ENCODE results near the gene UTRN.

UTRN gene

GRCh38 chr6:144284478-144284782 is 705 bp upstream of the UTRN start:
- peak overlapping the region; percentile 94 for H3K27ac ChIP-seq (ENCODE audit: low read depth, low read length)
- H3K27me3 ChIP-seq (ENCODE audit: control insufficient read depth, insufficient read depth, low read length): peaks cover 19% of the 10 kb centered on the region
- H3K9ac ChIP-seq (ENCODE audit: low read depth, low read length): peak overlapping the region; percentile 85
- no peaks in the 10 kb centered on the region for H3K9me3 ChIP-seq (ENCODE audit: control insufficient read depth, insufficient read depth, low read length)
- H3K4me3 ChIP-seq (ENCODE audit: low read depth, low read length): peak overlapping the region; percentile 86
- H3K36me3 ChIP-seq (ENCODE audit: control insufficient read depth, insufficient read depth, low read length): no peaks in the 10 kb centered on the region
- H3K4me1 ChIP-seq (ENCODE audit: control insufficient read depth, insufficient read depth, low read length): peaks cover 31% of the 10 kb centered on the region

DNA sequence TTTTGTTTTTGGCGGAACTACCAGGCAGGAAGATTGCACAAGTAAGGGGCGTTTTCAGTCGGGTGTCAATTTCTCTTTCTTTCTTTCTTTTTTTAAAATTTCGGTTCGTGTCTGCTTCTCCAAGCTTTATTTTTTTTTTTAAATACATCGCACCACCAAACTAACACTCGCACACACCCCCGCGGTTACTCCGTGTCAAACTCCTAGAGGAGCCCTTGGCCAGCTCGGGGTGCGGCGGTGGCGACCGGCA is 338 bp downstream of the UTRN start:
- peaks cover 22% of the 10 kb centered on the region for H3K4me1 ChIP-seq (ENCODE audit: control insufficient read depth, insufficient read depth, low read length)
- peak overlapping the region; percentile 94 for H3K27ac ChIP-seq (ENCODE audit: low read depth, low read length)
- peak overlapping the region; percentile 85 for H3K9ac ChIP-seq (ENCODE audit: low read depth, low read length)
- peak overlapping the region; percentile 86 for H3K4me3 ChIP-seq (ENCODE audit: low read depth, low read length)
- H3K36me3 ChIP-seq (ENCODE audit: control insufficient read depth, insufficient read depth, low read length): no peaks in the 10 kb centered on the region
- H3K27me3 ChIP-seq (ENCODE audit: control insufficient read depth, insufficient read depth, low read length): peaks cover 19% of the 10 kb centered on the region
- H3K9me3 ChIP-seq (ENCODE audit: control insufficient read depth, insufficient read depth, low read length): no peaks in the 10 kb centered on the region

DNA sequence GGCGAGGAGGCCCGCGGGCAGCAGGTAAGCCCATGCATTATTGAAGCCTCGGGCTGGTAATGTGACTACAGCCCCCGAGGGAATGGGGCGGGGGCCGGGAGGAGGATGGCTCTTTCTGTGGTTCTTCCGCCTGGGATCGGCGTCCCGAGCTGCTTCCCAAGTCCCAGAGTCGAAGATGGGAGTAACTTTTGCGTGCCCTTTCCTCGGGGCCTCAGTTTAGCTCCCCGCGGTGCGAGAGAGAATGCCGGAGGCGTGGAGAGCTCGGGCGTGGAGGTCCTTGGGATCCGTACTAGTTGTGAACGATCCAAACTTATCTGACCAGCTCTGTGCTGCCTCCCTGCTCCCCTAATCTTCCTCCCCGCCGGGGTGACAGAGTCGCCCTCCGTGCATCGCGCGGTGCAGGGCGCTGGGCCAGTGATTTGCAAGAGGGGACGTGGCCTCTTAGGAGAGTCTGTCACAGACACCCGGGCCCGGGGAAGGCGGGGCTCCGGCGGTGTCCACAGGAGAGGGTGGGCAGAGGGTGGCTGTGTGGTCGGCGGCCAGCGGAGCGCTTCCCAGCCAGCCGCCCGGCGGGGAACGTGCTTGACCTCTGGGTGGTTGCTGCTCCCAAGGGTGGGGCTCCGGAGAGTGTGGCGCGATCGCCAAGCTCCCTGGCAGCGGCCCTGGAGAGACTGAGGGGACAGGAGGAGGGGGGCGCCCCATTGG is 815 bp downstream of the UTRN start:
- H3K4me1 ChIP-seq (ENCODE audit: control insufficient read depth, insufficient read depth, low read length): peaks cover 21% of the 10 kb centered on the region
- peak overlapping the region; percentile 85 for H3K9ac ChIP-seq (ENCODE audit: low read depth, low read length)
- no peaks in the 10 kb centered on the region for H3K36me3 ChIP-seq (ENCODE audit: control insufficient read depth, insufficient read depth, low read length)
- H3K9me3 ChIP-seq (ENCODE audit: control insufficient read depth, insufficient read depth, low read length): no peaks in the 10 kb centered on the region
- H3K4me3 ChIP-seq (ENCODE audit: low read depth, low read length): peak overlapping the region; percentile 86
- peak overlapping the region; percentile 94 for H3K27ac ChIP-seq (ENCODE audit: low read depth, low read length)
- peaks cover 19% of the 10 kb centered on the region for H3K27me3 ChIP-seq (ENCODE audit: control insufficient read depth, insufficient read depth, low read length)

DNA sequence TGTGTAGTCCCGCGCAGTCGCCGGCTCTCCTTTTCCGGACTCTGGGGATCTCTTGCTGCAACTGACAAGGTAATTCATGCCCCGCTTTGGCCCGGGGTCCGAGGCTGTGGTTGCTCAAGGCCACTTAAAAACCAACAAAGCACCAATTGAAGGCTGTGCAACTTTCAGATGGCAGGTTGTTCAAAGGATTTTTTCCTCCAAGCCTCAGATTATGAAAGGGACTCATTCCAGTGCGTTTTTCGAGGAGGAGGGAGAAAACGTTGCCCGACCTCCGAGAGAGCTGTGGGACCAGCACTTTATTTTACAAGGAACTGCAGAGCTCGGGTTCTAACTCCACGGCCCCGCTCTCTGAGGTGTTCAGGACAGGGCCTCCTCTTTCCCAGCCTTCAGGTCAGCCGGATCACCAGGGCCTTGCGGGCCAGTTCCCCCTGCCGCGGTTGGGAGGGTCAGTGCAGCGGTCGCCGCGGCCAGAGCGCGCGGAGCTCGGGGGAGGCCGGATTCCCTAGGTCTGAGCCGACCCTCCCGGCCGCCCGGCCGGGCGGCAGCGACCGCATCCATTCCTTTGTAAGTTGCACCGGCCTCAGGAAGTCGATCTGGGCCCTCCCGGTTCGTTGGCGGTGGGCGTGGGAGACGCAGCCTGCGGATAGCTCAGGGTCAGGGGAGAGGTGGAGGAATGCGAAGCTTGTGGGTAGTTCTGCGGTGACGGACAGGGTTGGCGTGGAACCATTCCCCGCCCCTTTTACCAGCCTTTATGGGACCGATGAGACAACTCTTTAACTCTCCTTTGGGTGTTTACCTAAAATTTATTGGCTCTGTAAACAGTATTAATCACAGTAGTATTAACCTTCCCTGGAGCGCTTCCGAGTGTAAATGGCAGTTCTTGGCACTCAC is 1.6 kb downstream of the UTRN start:
- Histone ChIP-seq H3K27ac (ENCODE audit: low read depth, low read length) (peak overlapping the region; percentile 43), H3K4me1 (ENCODE audit: control insufficient read depth, insufficient read depth, low read length) (peaks cover 16% of the 10 kb centered on the region), H3K36me3 (ENCODE audit: control insufficient read depth, insufficient read depth, low read length) (no peaks in the 10 kb centered on the region), H3K27me3 (ENCODE audit: control insufficient read depth, insufficient read depth, low read length) (peaks cover 19% of the 10 kb centered on the region), H3K9me3 (ENCODE audit: control insufficient read depth, insufficient read depth, low read length) (no peaks in the 10 kb centered on the region), H3K4me3 (ENCODE audit: low read depth, low read length) (peak overlapping the region; percentile 86), H3K9ac (ENCODE audit: low read depth, low read length) (peak overlapping the region; percentile 26; the same call in 1 of the 2 replicates)

DNA sequence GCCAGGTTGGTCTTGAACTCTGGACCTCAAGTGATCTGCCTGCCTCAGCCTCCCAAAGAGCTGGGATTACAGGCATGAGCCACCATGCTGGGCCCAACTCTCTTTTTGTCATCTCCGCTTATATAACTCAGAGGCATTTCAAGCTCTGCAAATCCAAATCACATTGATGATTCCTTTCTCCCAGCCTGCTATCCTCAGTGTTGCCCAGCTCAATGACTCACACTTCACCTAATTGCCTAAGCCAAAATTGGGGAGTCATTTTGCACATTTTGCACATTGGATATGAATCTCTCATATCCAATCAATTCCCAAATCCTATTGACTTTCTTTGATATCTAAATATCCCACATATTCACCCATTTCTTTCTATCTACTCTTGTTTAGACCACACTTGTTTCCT is 3.9 kb downstream of the UTRN start:
- Histone ChIP-seq H3K27ac (ENCODE audit: low read depth, low read length) (no peak overlapping the region), H3K36me3 (ENCODE audit: control insufficient read depth, insufficient read depth, low read length) (no peaks in the 10 kb centered on the region), H3K9ac (ENCODE audit: low read depth, low read length) (no peak overlapping the region), H3K9me3 (ENCODE audit: control insufficient read depth, insufficient read depth, low read length) (no peaks in the 10 kb centered on the region), H3K27me3 (ENCODE audit: control insufficient read depth, insufficient read depth, low read length) (peaks cover 13% of the 10 kb centered on the region), H3K4me3 (ENCODE audit: low read depth, low read length) (no peak overlapping the region), H3K4me1 (ENCODE audit: control insufficient read depth, insufficient read depth, low read length) (peaks cover 11% of the 10 kb centered on the region)

DNA sequence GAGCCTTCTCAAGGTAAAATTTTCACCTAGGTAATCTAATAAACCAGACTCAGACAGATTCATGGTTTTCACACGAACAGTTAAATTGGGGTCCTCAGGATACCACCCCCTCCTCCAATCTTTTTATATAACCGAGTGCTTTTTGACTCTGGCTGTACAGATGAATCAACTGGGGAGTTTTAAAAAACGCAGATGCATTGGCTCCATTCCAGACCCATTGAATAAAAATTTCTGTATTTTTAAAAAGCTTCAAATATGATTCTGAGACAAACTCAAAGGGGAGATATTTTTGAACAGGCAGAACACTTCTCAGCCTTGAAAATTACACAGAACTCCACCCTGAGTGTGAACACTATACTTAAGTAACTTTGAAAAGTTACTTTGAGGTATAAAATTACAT is 7.2 kb downstream of the UTRN start:
- no peak overlapping the region for H3K4me3 ChIP-seq (ENCODE audit: low read depth, low read length)
- H3K27ac ChIP-seq (ENCODE audit: low read depth, low read length): no peak overlapping the region
- peaks cover 4% of the 10 kb centered on the region; the same call in 1 of the 2 replicates for H3K36me3 ChIP-seq (ENCODE audit: control insufficient read depth, insufficient read depth, low read length)
- H3K27me3 ChIP-seq (ENCODE audit: control insufficient read depth, insufficient read depth, low read length): peaks cover 7% of the 10 kb centered on the region; the same call in 1 of the 2 replicates
- 0 out of 2 replicates have a peak, but pooled peaks cover 3% of the 10 kb centered on the region for H3K9me3 ChIP-seq (ENCODE audit: control insufficient read depth, insufficient read depth, low read length)
- no peak overlapping the region for H3K9ac ChIP-seq (ENCODE audit: low read depth, low read length)
- peaks cover 9% of the 10 kb centered on the region for H3K4me1 ChIP-seq (ENCODE audit: control insufficient read depth, insufficient read depth, low read length)

- 0 out of 2 replicates have a peak, but pooled peaks cover 3% of the 10 kb centered on the region for H3K9me3 ChIP-seq (ENCODE audit: control insufficient read depth, insufficient read depth, low read length)
- no peak overlapping the region for H3K4me3 ChIP-seq (ENCODE audit: low read depth, low read length)
- no peak overlapping the region for H3K27ac ChIP-seq (ENCODE audit: low read depth, low read length)
- H3K9ac ChIP-seq (ENCODE audit: low read depth, low read length): no peak overlapping the region
- no peaks in the 10 kb centered on the region; the same call in 1 of the 2 replicates for H3K4me1 ChIP-seq (ENCODE audit: control insufficient read depth, insufficient read depth, low read length)
- H3K36me3 ChIP-seq (ENCODE audit: control insufficient read depth, insufficient read depth, low read length): peaks cover 4% of the 10 kb centered on the region; the same call in 1 of the 2 replicates
- no peaks in the 10 kb centered on the region for H3K27me3 ChIP-seq (ENCODE audit: control insufficient read depth, insufficient read depth, low read length)
These were observed 8.9 kb downstream of the UTRN start for GRCh38 chr6:144294016-144294415.

DNA sequence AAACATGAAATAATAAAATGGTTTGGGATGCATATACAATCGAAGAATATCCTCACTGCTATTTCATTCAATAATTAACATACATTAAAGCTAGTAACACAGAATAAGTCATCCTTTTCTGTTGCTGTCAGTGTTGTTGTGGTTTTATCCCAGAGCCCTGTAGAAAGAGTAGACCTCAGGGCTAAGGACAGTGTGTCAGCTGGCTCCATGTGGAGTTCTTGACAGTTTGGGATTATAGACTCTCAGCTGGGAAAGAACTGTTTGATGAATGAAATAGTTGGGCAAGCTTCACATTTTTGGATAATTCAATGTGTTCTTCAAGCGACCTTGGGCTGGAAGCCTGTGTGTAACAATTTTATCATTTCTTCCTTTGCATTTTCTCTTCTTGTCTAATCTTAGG is 10.1 kb downstream of the UTRN start:
- no peak overlapping the region for H3K27ac ChIP-seq (ENCODE audit: low read depth, low read length)
- no peak overlapping the region for H3K4me3 ChIP-seq (ENCODE audit: low read depth, low read length)
- no peaks in the 10 kb centered on the region for H3K27me3 ChIP-seq (ENCODE audit: control insufficient read depth, insufficient read depth, low read length)
- 0 out of 2 replicates have a peak, but pooled peaks cover 3% of the 10 kb centered on the region for H3K9me3 ChIP-seq (ENCODE audit: control insufficient read depth, insufficient read depth, low read length)
- no peaks in the 10 kb centered on the region; the same call in 1 of the 2 replicates for H3K4me1 ChIP-seq (ENCODE audit: control insufficient read depth, insufficient read depth, low read length)
- no peak overlapping the region for H3K9ac ChIP-seq (ENCODE audit: low read depth, low read length)
- peaks cover 4% of the 10 kb centered on the region; the same call in 1 of the 2 replicates for H3K36me3 ChIP-seq (ENCODE audit: control insufficient read depth, insufficient read depth, low read length)

DNA sequence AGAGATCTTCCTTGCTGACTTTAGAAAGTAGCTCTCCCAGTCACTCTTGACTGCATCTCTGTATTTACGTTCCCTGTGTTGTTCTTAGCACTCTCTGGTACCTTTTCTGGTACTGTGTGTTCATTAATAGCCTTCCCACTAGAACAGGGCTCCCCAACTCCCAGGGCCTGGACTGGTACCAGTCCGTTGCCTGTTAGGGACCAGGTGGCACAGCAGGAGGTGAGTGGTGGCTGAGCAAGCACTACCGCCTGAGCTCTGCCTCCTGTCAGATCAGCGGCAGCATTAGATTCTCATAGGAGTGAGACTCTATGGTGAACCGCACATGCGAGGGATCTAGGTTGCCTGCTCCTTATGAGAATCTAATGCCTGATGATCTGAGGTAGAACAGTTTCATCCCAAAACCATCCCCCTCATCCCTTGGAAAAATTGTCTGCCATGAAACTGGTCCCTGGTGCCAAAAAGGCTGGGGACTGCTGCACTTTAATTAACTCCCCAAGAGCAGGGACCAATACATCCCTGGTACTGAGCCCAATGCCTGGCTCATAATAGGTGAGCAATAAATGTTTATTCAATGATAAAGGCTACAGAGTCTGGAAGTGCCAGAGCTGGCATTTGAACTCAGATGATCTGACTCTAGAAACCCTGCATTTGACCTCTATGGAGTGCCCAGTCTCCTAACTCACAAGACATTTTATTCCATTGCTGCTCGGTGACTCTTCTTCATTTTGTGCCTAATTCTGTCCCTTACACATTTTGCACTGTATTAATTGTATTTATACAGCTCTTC is 11.0 kb downstream of the UTRN start:
- peaks cover 4% of the 10 kb centered on the region; the same call in 1 of the 2 replicates for H3K36me3 ChIP-seq (ENCODE audit: control insufficient read depth, insufficient read depth, low read length)
- H3K4me3 ChIP-seq (ENCODE audit: low read depth, low read length): no peak overlapping the region
- H3K27ac ChIP-seq (ENCODE audit: low read depth, low read length): no peak overlapping the region
- no peaks in the 10 kb centered on the region; the same call in 1 of the 2 replicates for H3K4me1 ChIP-seq (ENCODE audit: control insufficient read depth, insufficient read depth, low read length)
- 0 out of 2 replicates have a peak, but pooled peaks cover 3% of the 10 kb centered on the region for H3K9me3 ChIP-seq (ENCODE audit: control insufficient read depth, insufficient read depth, low read length)
- H3K27me3 ChIP-seq (ENCODE audit: control insufficient read depth, insufficient read depth, low read length): no peaks in the 10 kb centered on the region
- H3K9ac ChIP-seq (ENCODE audit: low read depth, low read length): no peak overlapping the region

DNA sequence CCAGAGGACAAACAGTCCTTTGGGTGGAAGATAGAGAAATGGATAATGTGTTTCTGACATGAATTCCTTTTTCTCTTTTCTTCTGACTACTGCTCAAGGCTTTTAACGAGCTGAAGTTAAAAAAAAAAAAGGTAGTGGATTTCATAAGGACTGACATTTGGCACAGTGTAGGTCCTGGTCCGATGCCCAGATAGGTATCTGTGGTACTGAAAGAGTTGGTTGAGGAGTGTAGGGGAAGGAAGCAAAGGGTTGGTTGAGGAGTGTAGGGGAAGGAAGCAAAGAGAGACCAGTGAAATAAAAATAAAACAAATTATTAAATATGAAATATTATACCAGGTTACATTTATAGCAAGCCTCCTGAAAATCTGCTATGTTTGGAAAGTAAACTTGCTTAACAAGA is 11.8 kb downstream of the UTRN start:
- no peak overlapping the region for H3K9ac ChIP-seq (ENCODE audit: low read depth, low read length)
- no peak overlapping the region for H3K27ac ChIP-seq (ENCODE audit: low read depth, low read length)
- no peak overlapping the region for H3K4me3 ChIP-seq (ENCODE audit: low read depth, low read length)
- no peaks in the 10 kb centered on the region for H3K27me3 ChIP-seq (ENCODE audit: control insufficient read depth, insufficient read depth, low read length)
- H3K9me3 ChIP-seq (ENCODE audit: control insufficient read depth, insufficient read depth, low read length): 0 out of 2 replicates have a peak, but pooled peaks cover 3% of the 10 kb centered on the region
- peaks cover 4% of the 10 kb centered on the region; the same call in 1 of the 2 replicates for H3K36me3 ChIP-seq (ENCODE audit: control insufficient read depth, insufficient read depth, low read length)
- no peaks in the 10 kb centered on the region; the same call in 1 of the 2 replicates for H3K4me1 ChIP-seq (ENCODE audit: control insufficient read depth, insufficient read depth, low read length)
